ENCODE results near the gene WSCD2. TPM values are rescaled to one million over a fixed set of nuclear protein-coding genes. Genes with fewer than 3 reads are reported as not detected.

Gene WSCD2
- polyA plus RNA-seq, 1 donor from 2014 or later: 5.8 TPM

DNA sequence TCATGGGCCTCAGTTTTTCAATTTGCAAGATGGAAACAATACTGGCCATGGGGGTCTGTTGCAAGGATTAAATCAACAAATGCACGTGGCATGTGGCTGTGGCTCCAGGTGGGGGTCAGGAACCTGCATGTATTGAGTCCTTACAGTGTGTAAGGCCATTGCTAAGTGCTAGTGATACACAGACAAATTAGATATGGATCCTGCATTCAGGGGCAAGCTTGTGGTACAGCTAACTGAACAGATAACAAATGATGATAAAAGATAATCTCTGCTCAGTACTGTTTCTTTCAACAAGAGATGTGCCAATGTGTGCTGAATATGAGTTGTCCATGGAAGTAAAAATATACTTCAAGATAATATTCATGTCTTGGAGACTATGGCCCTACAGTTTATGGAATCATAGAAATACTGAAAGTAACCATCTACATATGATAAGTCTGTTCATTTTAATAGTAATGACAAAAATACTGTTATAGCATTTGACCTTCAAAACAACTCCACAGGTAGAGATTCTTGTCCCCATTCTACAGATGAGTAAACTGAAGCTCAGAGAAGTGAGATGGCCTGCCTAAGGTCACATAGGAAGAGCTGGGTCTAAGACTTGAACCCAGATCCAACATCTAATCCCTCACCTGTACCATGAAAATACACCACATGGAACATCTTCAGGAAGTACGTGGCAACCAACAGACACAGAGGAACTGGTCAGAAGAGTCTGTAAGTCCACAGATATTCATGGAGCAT lies 7.2 kb upstream of the WSCD2 start:
- H3K4me2 ChIP-seq (ENCODE audit: low read length): no peak overlapping the region
- no peaks in the 10 kb centered on the region for H3K79me2 ChIP-seq (replicated peaks; ENCODE audit: insufficient read depth, low read length)
- no peak overlapping the region for H3K4me3 ChIP-seq (ENCODE audit: low read length)
- TF ChIP-seq RAD21 (conservative IDR thresholded peaks at IDR 0.05) (no peak), EZH2 (IDR thresholded peaks at IDR 0.05; ENCODE audit: borderline replicate concordance, insufficient read depth, low read length, poor library complexity, severe bottlenecking) (no peak), EP300 (conservative IDR thresholded peaks at IDR 0.05; ENCODE audit: poor library complexity, severe bottlenecking) (no peak), MXI1 (conservative IDR thresholded peaks at IDR 0.05; ENCODE audit: poor library complexity, severe bottlenecking) (no peak), SMC3 (conservative IDR thresholded peaks at IDR 0.05; ENCODE audit: poor library complexity) (no peak), POLR2AphosphoS5 (IDR thresholded peaks at IDR 0.05) (no peak), TAF1 (IDR thresholded peaks at IDR 0.05; ENCODE audit: low read depth) (no peak)
- TF ChIP-seq, protein P1, sequence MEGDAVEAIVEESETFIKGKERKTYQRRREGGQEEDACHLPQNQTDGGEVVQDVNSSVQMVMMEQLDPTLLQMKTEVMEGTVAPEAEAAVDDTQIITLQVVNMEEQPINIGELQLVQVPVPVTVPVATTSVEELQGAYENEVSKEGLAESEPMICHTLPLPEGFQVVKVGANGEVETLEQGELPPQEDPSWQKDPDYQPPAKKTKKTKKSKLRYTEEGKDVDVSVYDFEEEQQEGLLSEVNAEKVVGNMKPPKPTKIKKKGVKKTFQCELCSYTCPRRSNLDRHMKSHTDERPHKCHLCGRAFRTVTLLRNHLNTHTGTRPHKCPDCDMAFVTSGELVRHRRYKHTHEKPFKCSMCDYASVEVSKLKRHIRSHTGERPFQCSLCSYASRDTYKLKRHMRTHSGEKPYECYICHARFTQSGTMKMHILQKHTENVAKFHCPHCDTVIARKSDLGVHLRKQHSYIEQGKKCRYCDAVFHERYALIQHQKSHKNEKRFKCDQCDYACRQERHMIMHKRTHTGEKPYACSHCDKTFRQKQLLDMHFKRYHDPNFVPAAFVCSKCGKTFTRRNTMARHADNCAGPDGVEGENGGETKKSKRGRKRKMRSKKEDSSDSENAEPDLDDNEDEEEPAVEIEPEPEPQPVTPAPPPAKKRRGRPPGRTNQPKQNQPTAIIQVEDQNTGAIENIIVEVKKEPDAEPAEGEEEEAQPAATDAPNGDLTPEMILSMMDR (IDR thresholded peaks at IDR 0.05; ENCODE audit: poor library complexity, severe bottlenecking): no peak
- TF ChIP-seq, protein P2, sequence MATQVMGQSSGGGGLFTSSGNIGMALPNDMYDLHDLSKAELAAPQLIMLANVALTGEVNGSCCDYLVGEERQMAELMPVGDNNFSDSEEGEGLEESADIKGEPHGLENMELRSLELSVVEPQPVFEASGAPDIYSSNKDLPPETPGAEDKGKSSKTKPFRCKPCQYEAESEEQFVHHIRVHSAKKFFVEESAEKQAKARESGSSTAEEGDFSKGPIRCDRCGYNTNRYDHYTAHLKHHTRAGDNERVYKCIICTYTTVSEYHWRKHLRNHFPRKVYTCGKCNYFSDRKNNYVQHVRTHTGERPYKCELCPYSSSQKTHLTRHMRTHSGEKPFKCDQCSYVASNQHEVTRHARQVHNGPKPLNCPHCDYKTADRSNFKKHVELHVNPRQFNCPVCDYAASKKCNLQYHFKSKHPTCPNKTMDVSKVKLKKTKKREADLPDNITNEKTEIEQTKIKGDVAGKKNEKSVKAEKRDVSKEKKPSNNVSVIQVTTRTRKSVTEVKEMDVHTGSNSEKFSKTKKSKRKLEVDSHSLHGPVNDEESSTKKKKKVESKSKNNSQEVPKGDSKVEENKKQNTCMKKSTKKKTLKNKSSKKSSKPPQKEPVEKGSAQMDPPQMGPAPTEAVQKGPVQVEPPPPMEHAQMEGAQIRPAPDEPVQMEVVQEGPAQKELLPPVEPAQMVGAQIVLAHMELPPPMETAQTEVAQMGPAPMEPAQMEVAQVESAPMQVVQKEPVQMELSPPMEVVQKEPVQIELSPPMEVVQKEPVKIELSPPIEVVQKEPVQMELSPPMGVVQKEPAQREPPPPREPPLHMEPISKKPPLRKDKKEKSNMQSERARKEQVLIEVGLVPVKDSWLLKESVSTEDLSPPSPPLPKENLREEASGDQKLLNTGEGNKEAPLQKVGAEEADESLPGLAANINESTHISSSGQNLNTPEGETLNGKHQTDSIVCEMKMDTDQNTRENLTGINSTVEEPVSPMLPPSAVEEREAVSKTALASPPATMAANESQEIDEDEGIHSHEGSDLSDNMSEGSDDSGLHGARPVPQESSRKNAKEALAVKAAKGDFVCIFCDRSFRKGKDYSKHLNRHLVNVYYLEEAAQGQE (IDR thresholded peaks at IDR 0.05; ENCODE audit: borderline replicate concordance): no peak
- no peaks in the 10 kb centered on the region for H3K27me3 ChIP-seq (ENCODE audit: insufficient read depth, low read depth, low read length)
- no peaks in the 10 kb centered on the region for H3F3A ChIP-seq (ENCODE audit: insufficient read depth, low read length, poor library complexity, severe bottlenecking)
- H2AFZ ChIP-seq (ENCODE audit: low read depth, low read length): no peak overlapping the region
- H3K9me2 ChIP-seq (ENCODE audit: insufficient read depth, low read length): no peaks in the 10 kb centered on the region
- no peaks in the 10 kb centered on the region for H3K9me3 ChIP-seq (ENCODE audit: low read length)
- no peaks in the 10 kb centered on the region for H4K20me1 ChIP-seq (ENCODE audit: insufficient read depth)
- no peaks in the 10 kb centered on the region for H3K36me3 ChIP-seq (ENCODE audit: insufficient read depth, low read length)
- no peak overlapping the region for H3K9ac ChIP-seq (ENCODE audit: low read length)
- no peak overlapping the region for H3K27ac ChIP-seq (ENCODE audit: low read length)

DNA sequence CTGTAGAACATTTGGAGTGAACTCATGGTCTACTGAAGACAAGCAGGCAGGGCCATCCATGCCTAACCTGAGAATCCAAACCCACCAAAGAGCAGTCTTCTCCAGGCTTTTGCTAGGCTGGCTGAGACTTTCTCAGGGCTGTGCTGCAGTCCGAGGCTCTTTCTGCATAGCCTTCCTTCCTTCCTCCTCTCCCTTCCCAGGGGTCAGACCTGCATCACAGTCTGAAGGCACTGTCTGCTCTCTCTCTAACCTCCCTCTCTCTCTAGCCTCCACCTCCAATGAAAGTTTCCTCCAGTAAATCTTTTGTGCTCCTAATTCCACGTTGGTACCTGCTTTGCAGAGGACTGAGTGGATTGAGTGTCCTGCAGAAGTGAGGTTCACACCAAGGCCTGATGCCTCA lies 6.4 kb upstream of the WSCD2 start:
- Histone ChIP-seq H2AFZ (ENCODE audit: low read depth, low read length) (no peak overlapping the region), H3K9ac (ENCODE audit: low read length) (no peak overlapping the region), H4K20me1 (ENCODE audit: insufficient read depth) (no peaks in the 10 kb centered on the region), H3K9me2 (ENCODE audit: insufficient read depth, low read length) (no peaks in the 10 kb centered on the region), H3K9me3 (ENCODE audit: low read length) (no peaks in the 10 kb centered on the region), H3K4me2 (ENCODE audit: low read length) (no peak overlapping the region), H3F3A (ENCODE audit: insufficient read depth, low read length, poor library complexity, severe bottlenecking) (no peaks in the 10 kb centered on the region), H3K79me2 (replicated peaks; ENCODE audit: insufficient read depth, low read length) (no peaks in the 10 kb centered on the region), H3K27me3 (ENCODE audit: insufficient read depth, low read depth, low read length) (no peaks in the 10 kb centered on the region), H3K27ac (ENCODE audit: low read length) (no peak overlapping the region), H3K4me3 (ENCODE audit: low read length) (no peak overlapping the region), H3K36me3 (ENCODE audit: insufficient read depth, low read length) (no peaks in the 10 kb centered on the region)
- TF ChIP-seq, protein P2 (IDR thresholded peaks at IDR 0.05; ENCODE audit: borderline replicate concordance): no peak
- no peak for TF ChIP-seq EZH2 (IDR thresholded peaks at IDR 0.05; ENCODE audit: borderline replicate concordance, insufficient read depth, low read length, poor library complexity, severe bottlenecking)
- TF ChIP-seq POLR2AphosphoS5 (IDR thresholded peaks at IDR 0.05): no peak
- TF ChIP-seq, protein P1 (IDR thresholded peaks at IDR 0.05; ENCODE audit: poor library complexity, severe bottlenecking): no peak
- no peak for TF ChIP-seq MXI1 (conservative IDR thresholded peaks at IDR 0.05; ENCODE audit: poor library complexity, severe bottlenecking)
- no peak for TF ChIP-seq EP300 (conservative IDR thresholded peaks at IDR 0.05; ENCODE audit: poor library complexity, severe bottlenecking)
- no peak for TF ChIP-seq TAF1 (IDR thresholded peaks at IDR 0.05; ENCODE audit: low read depth)
- TF ChIP-seq RAD21 (conservative IDR thresholded peaks at IDR 0.05): no peak
- TF ChIP-seq SMC3 (conservative IDR thresholded peaks at IDR 0.05; ENCODE audit: poor library complexity): no peak

Measured in neural cell (in vitro differentiated cells).